ENCODE data around the gene MYO1E.

DNA sequence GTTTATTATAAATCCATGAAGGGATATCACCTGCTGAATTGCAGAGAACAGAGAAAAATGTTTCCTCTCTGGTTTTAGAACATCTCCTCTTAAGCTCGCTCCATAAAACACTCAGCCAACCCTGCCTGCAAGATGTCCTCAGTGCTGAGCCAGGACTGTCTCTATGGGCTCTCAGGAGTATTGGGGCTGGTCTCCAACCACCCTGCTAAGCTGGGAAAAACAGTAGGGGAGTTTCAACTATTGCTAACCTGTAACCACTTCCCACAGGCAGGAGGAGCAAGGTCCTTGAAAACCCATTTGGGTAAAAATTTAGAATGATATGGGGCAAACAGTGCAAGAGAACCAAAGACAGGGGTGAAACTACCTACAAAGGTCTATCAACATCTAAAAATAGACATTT is 34.3 kb downstream of the MYO1E start:
- TF ChIP-seq, protein P1, sequence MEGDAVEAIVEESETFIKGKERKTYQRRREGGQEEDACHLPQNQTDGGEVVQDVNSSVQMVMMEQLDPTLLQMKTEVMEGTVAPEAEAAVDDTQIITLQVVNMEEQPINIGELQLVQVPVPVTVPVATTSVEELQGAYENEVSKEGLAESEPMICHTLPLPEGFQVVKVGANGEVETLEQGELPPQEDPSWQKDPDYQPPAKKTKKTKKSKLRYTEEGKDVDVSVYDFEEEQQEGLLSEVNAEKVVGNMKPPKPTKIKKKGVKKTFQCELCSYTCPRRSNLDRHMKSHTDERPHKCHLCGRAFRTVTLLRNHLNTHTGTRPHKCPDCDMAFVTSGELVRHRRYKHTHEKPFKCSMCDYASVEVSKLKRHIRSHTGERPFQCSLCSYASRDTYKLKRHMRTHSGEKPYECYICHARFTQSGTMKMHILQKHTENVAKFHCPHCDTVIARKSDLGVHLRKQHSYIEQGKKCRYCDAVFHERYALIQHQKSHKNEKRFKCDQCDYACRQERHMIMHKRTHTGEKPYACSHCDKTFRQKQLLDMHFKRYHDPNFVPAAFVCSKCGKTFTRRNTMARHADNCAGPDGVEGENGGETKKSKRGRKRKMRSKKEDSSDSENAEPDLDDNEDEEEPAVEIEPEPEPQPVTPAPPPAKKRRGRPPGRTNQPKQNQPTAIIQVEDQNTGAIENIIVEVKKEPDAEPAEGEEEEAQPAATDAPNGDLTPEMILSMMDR (IDR thresholded peaks at IDR 0.05) = no peak
- TF ChIP-seq POLR2A (IDR thresholded peaks at IDR 0.05) = no peak

Measured in transverse colon (tissue), 3 donors.